HEK293 (cell line): ENCODE data around the gene GPR137C.

Experiments
- CTCF ChIA-PET: fragments of 350-600 bp; formaldehyde crosslinking; extraction: SDS; loops from one replicate; lab custom pipeline; 2021; ENCODE audit warnings: antibody characterized with exemption; lab: Yijun Ruan, JAX
- POLR2A ChIA-PET: fragments of 300-600 bp; formaldehyde crosslinking; extraction: SDS; loops from one replicate; lab custom pipeline; 2020; ENCODE audit warnings: antibody characterized with exemption, inconsistent platforms; lab: Yijun Ruan, JAX
- H3K27ac ChIP-seq: fragments of 200-500 bp; sonication (Bioruptor generic); 2 replicates; pipeline ENCODE4 v1.5.1; 2014; ENCODE audit warnings: low read depth, low read length, control low read depth, inconsistent platforms; ENCODE audit errors: extremely low read depth
- H3K36me3 ChIP-seq, 2 experiments: fragments of 200-500 bp in 1 of 2; sonication (Bioruptor generic) in 1 of 2; 1 replicate in 1 of 2; 2 replicates in 1 of 2; pipeline ENCODE4 v1.5.1; 2014 to 2017; ENCODE audit warnings: inconsistent platforms in 2 of 2, low read length in 2 of 2; ENCODE audit not compliant: control insufficient read depth in 2 of 2, insufficient read depth in 1 of 2
- H3K4me1 ChIP-seq: fragments of 200-500 bp; sonication (Bioruptor generic); 2 replicates; pipeline ENCODE4 v1.5.1; 2014; ENCODE audit warnings: mild to moderate bottlenecking, low read length, inconsistent platforms; ENCODE audit not compliant: control insufficient read depth, insufficient read depth
- H3K4me3 ChIP-seq: 2 replicates; pipeline ENCODE4 v1.5.1; 2011; ENCODE audit warnings: low read depth, mild to moderate bottlenecking, control low read depth, low read length, moderate library complexity
- H3K9me3 ChIP-seq: fragments of 200-500 bp; sonication (Bioruptor generic); 2 replicates; pipeline ENCODE4 v1.5.1; 2014; ENCODE audit warnings: low read depth, low read length, inconsistent platforms; ENCODE audit not compliant: control insufficient read depth, insufficient read depth
- KLF16 ChIP-seq: fragments of 450-650 bp; formaldehyde crosslinking; IDR thresholded peaks from 2 replicates; pipeline ENCODE4 v1.5.1; 2017; ENCODE audit warnings: missing biosample characterization, missing genetic modification characterization
- MZF1 ChIP-seq: fragments of 450-650 bp; formaldehyde crosslinking; IDR thresholded peaks from 2 replicates; pipeline ENCODE4 v1.5.1; 2017; ENCODE audit warnings: missing biosample characterization, missing genetic modification characterization, borderline replicate concordance
- SALL2 ChIP-seq: fragments of 450-650 bp; formaldehyde crosslinking; IDR thresholded peaks from 2 replicates; pipeline ENCODE4 v1.5.0; 2017; ENCODE audit warnings: missing biosample characterization, mild to moderate bottlenecking, missing genetic modification characterization, borderline replicate concordance
- ZBTB17 ChIP-seq: fragments of 450-650 bp; formaldehyde crosslinking; IDR thresholded peaks from 2 replicates; pipeline ENCODE4 v1.5.1; 2016; ENCODE audit warnings: missing biosample characterization, missing genetic modification characterization
- ZBTB21 ChIP-seq: fragments of 450-650 bp; formaldehyde crosslinking; IDR thresholded peaks from 2 replicates; pipeline ENCODE4 v1.5.1; 2017; ENCODE audit warnings: missing biosample characterization, missing genetic modification characterization
- ZBTB7A ChIP-seq: fragments of 450-650 bp; formaldehyde crosslinking; IDR thresholded peaks from 2 replicates; pipeline ENCODE4 v1.5.1; 2016; ENCODE audit warnings: low read depth, missing biosample characterization, missing genetic modification characterization
- ZFHX2 ChIP-seq: fragments of 450-650 bp; formaldehyde crosslinking; conservative IDR thresholded peaks from 2 replicates; pipeline ENCODE4 v1.5.1; 2016; ENCODE audit warnings: missing biosample characterization, missing genetic modification characterization
- ZNF114 ChIP-seq: fragments of 450-650 bp; formaldehyde crosslinking; IDR thresholded peaks from 2 replicates; pipeline ENCODE4 v1.5.0; 2017; ENCODE audit warnings: missing biosample characterization, missing genetic modification characterization
- ZNF140 ChIP-seq: fragments of 450-650 bp; formaldehyde crosslinking; IDR thresholded peaks from 2 replicates; pipeline ENCODE4 v1.5.1; 2016; ENCODE audit warnings: missing biosample characterization, missing genetic modification characterization
- ZNF184 ChIP-seq: fragments of 450-650 bp; IDR thresholded peaks from 2 replicates; pipeline ENCODE4 v1.5.1; 2018; ENCODE audit warnings: missing biosample characterization, mild to moderate bottlenecking, missing genetic modification characterization
- ZNF2 ChIP-seq: fragments of 450-650 bp; formaldehyde crosslinking; IDR thresholded peaks from 2 replicates; pipeline ENCODE4 v1.5.1; 2016; ENCODE audit warnings: missing biosample characterization, missing genetic modification characterization
- ZNF248 ChIP-seq: fragments of 450-650 bp; formaldehyde crosslinking; IDR thresholded peaks from 2 replicates; pipeline ENCODE4 v1.5.1; 2017; ENCODE audit warnings: missing biosample characterization, missing genetic modification characterization
- ZNF501 ChIP-seq: fragments of 450-650 bp; formaldehyde crosslinking; IDR thresholded peaks from 2 replicates; pipeline ENCODE4 v1.5.1; 2016; ENCODE audit warnings: missing biosample characterization, missing genetic modification characterization
- ZNF510 ChIP-seq: fragments of 450-650 bp; formaldehyde crosslinking; IDR thresholded peaks from 2 replicates; pipeline ENCODE4 v1.5.1; 2018; ENCODE audit warnings: mild to moderate bottlenecking, missing genetic modification characterization, missing biosample characterization; ENCODE audit not compliant: insufficient replicate concordance
- ZNF658 ChIP-seq: fragments of 450-650 bp; formaldehyde crosslinking; IDR thresholded peaks from 2 replicates; pipeline ENCODE4; 2016; ENCODE audit warnings: missing biosample characterization, missing genetic modification characterization
- ZNF785 ChIP-seq: fragments of 450-650 bp; formaldehyde crosslinking; IDR thresholded peaks from 2 replicates; pipeline ENCODE4 v1.5.1; 2016; ENCODE audit warnings: missing biosample characterization, missing genetic modification characterization
- ZXDB ChIP-seq: fragments of 450-650 bp; formaldehyde crosslinking; IDR thresholded peaks from 2 replicates; pipeline ENCODE4 v1.5.1; 2016; ENCODE audit warnings: missing biosample characterization, missing genetic modification characterization
- TF ChIP-seq, protein P1 (sequence below): sonication (generic); formaldehyde crosslinking; IDR thresholded peaks from 2 replicates; pipeline ENCODE4 v1.8.1; 2022; ENCODE audit warnings: mild to moderate bottlenecking, moderate library complexity, missing genetic modification reagents
- TF ChIP-seq, protein P2 (sequence below): fragments of 450-650 bp; formaldehyde crosslinking; IDR thresholded peaks from 2 replicates; pipeline ENCODE4 v1.5.1; 2016; ENCODE audit warnings: missing biosample characterization, missing genetic modification characterization
- TF ChIP-seq, protein P3 (sequence below): fragments of 450-650 bp; formaldehyde crosslinking; IDR thresholded peaks from 2 replicates; pipeline ENCODE4; 2016; ENCODE audit warnings: missing biosample characterization, missing genetic modification characterization
- TF ChIP-seq, protein P4 (sequence below): fragments of 450-650 bp; formaldehyde crosslinking; IDR thresholded peaks from 2 replicates; pipeline ENCODE4 v1.5.1; 2016; ENCODE audit warnings: missing biosample characterization, missing genetic modification characterization

The GPR137C gene

DNA sequence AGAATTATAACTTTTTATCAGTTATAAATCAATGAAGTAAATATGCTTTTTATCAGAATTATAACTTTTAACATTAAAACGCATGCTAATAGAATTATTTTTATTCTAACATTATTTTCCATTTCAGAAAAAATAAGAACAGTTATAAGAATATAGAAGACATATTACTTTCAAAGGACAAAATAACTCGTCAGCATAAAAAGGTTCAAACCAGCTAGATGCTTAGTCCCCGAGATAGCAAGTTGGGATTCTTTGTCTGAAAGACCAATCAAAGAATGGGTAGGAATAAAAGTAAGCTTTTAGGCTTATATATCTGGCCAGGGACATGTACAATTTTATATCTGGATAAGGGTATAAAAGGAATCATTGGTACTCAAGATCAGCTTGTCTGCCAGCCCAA, 66.0 kb downstream of the GPR137C start (continued):
- no peak for TF ChIP-seq ZXDB

DNA sequence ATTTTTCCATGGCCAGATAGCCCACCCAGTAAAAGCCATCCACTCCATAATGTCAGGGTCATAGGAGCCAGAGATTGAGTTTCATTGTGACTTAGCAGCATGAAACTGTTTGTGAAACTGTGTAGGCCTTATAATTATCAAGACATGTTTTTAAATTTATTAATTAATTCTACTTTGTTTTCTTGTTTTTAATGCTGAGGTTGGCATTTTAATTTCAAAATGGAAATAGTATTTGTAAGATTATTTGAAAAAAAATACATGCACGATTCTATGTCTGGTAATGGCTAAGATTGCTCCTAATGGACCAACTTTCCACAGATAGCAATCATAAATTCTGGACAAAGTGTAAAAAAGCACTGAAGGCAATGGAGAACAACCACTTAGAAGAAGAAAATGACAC, 67.1 kb downstream of the GPR137C start:
- Histone ChIP-seq H3K4me1 (no peaks in the 10 kb centered on the region), H3K9me3 (no peaks in the 10 kb centered on the region), H3K27ac (no peak overlapping the region), H3K4me3 (no peak overlapping the region), H3K36me3 (0 out of 3 replicates have a peak, but pooled peaks cover 0 to 4% of the 10 kb centered on the region in 2 experiments)
- POLR2A ChIA-PET = no interaction called here
- CTCF ChIA-PET = interaction anchor here (0.7 kb wide), 1 partner anchor 202 kb away, joined by 3 read pairs; no protein-coding TSS in a partner anchor
- TF ChIP-seq MZF1 (tag by site-specific recombination) (no peak), KLF16 (tag by site-specific recombination) (no peak), ZNF140 (no peak), ZNF2 (tag by site-specific recombination) (no peak), ZNF658 (no peak)
- TF ChIP-seq, protein P1, sequence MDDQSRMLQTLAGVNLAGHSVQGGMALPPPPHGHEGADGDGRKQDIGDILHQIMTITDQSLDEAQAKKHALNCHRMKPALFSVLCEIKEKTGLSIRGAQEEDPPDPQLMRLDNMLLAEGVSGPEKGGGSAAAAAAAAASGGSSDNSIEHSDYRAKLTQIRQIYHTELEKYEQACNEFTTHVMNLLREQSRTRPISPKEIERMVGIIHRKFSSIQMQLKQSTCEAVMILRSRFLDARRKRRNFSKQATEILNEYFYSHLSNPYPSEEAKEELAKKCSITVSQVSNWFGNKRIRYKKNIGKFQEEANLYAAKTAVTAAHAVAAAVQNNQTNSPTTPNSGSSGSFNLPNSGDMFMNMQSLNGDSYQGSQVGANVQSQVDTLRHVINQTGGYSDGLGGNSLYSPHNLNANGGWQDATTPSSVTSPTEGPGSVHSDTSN (CRISPR knock-in tag) = no peak
- TF ChIP-seq, protein P2, sequence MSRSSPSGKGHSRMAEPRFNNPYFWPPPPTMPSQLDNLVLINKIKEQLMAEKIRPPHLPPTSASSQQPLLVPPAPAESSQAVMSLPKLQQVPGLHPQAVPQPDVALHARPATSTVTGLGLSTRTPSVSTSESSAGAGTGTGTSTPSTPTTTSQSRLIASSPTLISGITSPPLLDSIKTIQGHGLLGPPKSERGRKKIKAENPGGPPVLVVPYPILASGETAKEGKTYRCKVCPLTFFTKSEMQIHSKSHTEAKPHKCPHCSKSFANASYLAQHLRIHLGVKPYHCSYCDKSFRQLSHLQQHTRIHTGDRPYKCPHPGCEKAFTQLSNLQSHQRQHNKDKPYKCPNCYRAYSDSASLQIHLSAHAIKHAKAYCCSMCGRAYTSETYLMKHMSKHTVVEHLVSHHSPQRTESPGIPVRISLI (tag by site-specific recombination) = no peak

DNA sequence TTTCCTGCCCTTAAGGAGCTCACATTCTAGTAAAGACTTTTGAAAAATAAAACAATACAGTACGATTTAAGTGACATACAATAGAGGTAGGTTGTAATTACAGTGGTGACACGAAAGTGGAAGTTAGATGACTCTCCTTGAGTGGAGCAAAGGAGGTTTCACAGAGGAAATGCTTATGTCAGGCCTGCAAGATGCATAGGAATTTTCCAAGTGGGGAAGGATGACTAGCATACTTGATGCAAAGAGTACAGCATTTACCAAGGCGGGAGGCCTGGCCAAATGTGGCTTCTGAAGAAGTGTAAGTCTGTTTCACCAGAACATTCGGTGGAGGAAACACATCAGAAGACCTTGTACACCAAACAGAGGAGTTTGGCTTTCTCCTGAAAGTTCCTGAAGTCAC, 87.5 kb downstream of the GPR137C start:
- POLR2A ChIA-PET = no interaction called here
- CTCF ChIA-PET = no interaction called here
- H3K4me3 ChIP-seq = no peak overlapping the region
- no peak overlapping the region for H3K27ac ChIP-seq
- no peaks in the 10 kb centered on the region for H3K9me3 ChIP-seq
- TF ChIP-seq ZNF501 (tag by site-specific recombination) (no peak), ZNF184 (tag by site-specific recombination) (no peak), SALL2 (tag by site-specific recombination) (no peak), ZNF785 (tag by site-specific recombination) (no peak), ZNF510 (tag by site-specific recombination) (no peak), ZNF248 (tag by site-specific recombination) (no peak), ZFHX2 (no peak)
- TF ChIP-seq, protein P3, sequence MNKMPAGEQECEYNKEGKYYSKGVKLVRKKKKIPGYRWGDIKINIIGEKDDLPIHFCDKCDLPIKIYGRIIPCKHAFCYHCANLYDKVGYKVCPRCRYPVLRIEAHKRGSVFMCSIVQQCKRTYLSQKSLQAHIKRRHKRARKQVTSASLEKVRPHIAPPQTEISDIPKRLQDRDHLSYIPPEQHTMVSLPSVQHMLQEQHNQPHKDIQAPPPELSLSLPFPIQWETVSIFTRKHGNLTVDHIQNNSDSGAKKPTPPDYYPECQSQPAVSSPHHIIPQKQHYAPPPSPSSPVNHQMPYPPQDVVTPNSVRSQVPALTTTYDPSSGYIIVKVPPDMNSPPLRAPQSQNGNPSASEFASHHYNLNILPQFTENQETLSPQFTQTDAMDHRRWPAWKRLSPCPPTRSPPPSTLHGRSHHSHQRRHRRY (tag by site-specific recombination) = no peak
- H3K36me3 ChIP-seq = peaks cover 14 to 47% of the 10 kb centered on the region in 2 experiments
- H3K4me1 ChIP-seq = no peaks in the 10 kb centered on the region

DNA sequence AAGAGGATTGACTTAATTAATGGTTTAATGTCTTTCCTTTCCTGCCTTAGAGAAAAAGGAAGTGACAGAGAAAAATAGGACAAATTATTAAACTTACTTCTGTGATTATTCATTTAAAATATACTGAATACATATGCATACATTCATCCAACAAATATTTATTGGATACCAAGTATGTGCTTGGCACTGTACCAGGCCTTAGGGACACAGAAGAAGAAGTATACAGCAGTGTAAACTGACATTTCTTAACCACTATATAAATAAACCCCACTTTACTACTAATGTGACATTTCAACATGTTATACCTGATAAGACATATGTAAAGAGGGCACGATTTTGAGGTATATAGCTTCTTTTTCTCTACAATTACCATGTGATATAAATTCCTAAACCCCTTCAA, 89.1 kb downstream of the GPR137C start:
- POLR2A ChIA-PET = no interaction called here

More for the DNA sequence above, 89.1 kb downstream of the GPR137C start:
- Histone ChIP-seq H3K27ac (no peak overlapping the region), H3K36me3 (peaks cover 28 to 58% of the 10 kb centered on the region in 2 experiments), H3K4me1 (no peaks in the 10 kb centered on the region), H3K4me3 (no peak overlapping the region), H3K9me3 (no peaks in the 10 kb centered on the region)
- CTCF ChIA-PET = no interaction called here
- TF ChIP-seq ZBTB21 (tag by site-specific recombination) (no peak), ZNF114 (tag by site-specific recombination) (no peak), ZBTB17 (tag by site-specific recombination) (no peak), ZBTB7A (no peak)
- TF ChIP-seq, protein P4, sequence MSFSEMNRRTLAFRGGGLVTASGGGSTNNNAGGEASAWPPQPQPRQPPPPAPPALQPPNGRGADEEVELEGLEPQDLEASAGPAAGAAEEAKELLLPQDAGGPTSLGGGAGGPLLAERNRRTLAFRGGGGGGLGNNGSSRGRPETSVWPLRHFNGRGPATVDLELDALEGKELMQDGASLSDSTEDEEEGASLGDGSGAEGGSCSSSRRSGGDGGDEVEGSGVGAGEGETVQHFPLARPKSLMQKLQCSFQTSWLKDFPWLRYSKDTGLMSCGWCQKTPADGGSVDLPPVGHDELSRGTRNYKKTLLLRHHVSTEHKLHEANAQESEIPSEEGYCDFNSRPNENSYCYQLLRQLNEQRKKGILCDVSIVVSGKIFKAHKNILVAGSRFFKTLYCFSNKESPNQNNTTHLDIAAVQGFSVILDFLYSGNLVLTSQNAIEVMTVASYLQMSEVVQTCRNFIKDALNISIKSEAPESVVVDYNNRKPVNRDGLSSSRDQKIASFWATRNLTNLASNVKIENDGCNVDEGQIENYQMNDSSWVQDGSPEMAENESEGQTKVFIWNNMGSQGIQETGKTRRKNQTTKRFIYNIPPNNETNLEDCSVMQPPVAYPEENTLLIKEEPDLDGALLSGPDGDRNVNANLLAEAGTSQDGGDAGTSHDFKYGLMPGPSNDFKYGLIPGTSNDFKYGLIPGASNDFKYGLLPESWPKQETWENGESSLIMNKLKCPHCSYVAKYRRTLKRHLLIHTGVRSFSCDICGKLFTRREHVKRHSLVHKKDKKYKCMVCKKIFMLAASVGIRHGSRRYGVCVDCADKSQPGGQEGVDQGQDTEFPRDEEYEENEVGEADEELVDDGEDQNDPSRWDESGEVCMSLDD (tag by site-specific recombination) = no peak
- TF ChIP-seq, protein P3 (tag by site-specific recombination) = no peak
